GM23338 (cell line): ENCODE measurements around the gene NCOR2. TPM values are rescaled to one million over a fixed set of nuclear protein-coding genes. Genes with fewer than 3 reads are reported as not detected.
"Not testable (repeated sequence)": the region's sequence is repeated elsewhere in the genome, so short reads cannot be mapped to it uniquely, and the experiment has no call there.

ENCODE experiments used
- ATAC-seq: fragments of 200-7000 bp; cut with Tn5 transposase; 3 replicates; pipeline ENCODE4 v1.9.1; 2020
- DNase-seq: peaks from one replicate; pipeline ENCODE4 v3.0.0-alpha.2; 2015; ENCODE audit warnings: low spot score
- H2AFZ ChIP-seq: fragments of 200-600 bp; sonication (generic); 2 replicates; pipeline ENCODE4 v1.8.0; 2016; ENCODE audit warnings: antibody characterized with exemption, mild to moderate bottlenecking, moderate library complexity
- H3F3A ChIP-seq: fragments of 200-600 bp; sonication (generic); replicated peaks from 2 replicates; pipeline ENCODE4 v1.8.0; 2017; ENCODE audit warnings: antibody characterized with exemption, mixed run types, low read depth
- H3K27ac ChIP-seq: fragments of 200-600 bp; sonication (generic); 2 replicates; pipeline ENCODE4 v1.6.1; 2016; ENCODE audit warnings: low read depth
- H3K27me3 ChIP-seq: fragments of 200-600 bp; sonication (generic); 2 replicates; pipeline ENCODE4 v1.8.0; 2016; ENCODE audit warnings: mild to moderate bottlenecking, mixed run types, moderate library complexity; ENCODE audit not compliant: insufficient read depth
- H3K36me3 ChIP-seq: fragments of 200-600 bp; sonication (generic); 2 replicates; pipeline ENCODE4 v1.8.0; 2016; ENCODE audit warnings: mild to moderate bottlenecking; ENCODE audit not compliant: insufficient read depth
- H3K4me1 ChIP-seq: fragments of 200-600 bp; sonication (generic); 2 replicates; pipeline ENCODE4 v1.8.0; 2016; ENCODE audit warnings: mild to moderate bottlenecking, moderate library complexity; ENCODE audit not compliant: insufficient read depth
- H3K4me2 ChIP-seq: fragments of 200-600 bp; sonication (generic); 2 replicates; pipeline ENCODE4 v1.7.1; 2017; ENCODE audit warnings: mixed run types
- H3K4me3 ChIP-seq: fragments of 200-600 bp; sonication (generic); 2 replicates; pipeline ENCODE4 v1.6.1; 2016; ENCODE audit warnings: mixed run types
- H3K79me2 ChIP-seq: fragments of 200-600 bp; sonication (generic); replicated peaks from 2 replicates; pipeline ENCODE4 v1.8.0; 2017; ENCODE audit warnings: mild to moderate bottlenecking; ENCODE audit not compliant: insufficient read depth
- H3K9me2 ChIP-seq: fragments of 200-600 bp; sonication (generic); 2 replicates; pipeline ENCODE4 v1.8.0; 2017; ENCODE audit not compliant: insufficient read depth
- H4K20me1 ChIP-seq: fragments of 200-600 bp; sonication (generic); replicated peaks from 2 replicates; pipeline ENCODE4 v1.8.0; 2017; ENCODE audit warnings: mild to moderate bottlenecking; ENCODE audit not compliant: insufficient read depth
- H3K27ac Mint-ChIP-seq: 2 replicates; pipeline ENCODE4 v1.8.0; 2020; ENCODE audit warnings: inconsistent platforms, mild to moderate bottlenecking, moderate library complexity, mixed read lengths
- H3K27me3 Mint-ChIP-seq: 3 replicates; pipeline ENCODE4 v1.8.0; 2022; ENCODE audit warnings: low read depth, mild to moderate bottlenecking, moderate library complexity, mixed read lengths, inconsistent platforms; ENCODE audit not compliant: insufficient read depth, poor library complexity
- H3K36me3 Mint-ChIP-seq: 3 replicates; pipeline ENCODE4 v1.8.0; 2021; ENCODE audit warnings: low read depth, mild to moderate bottlenecking, inconsistent platforms, moderate library complexity, mixed read lengths
- H3K4me1 Mint-ChIP-seq: 3 replicates; pipeline ENCODE4 v1.8.0; 2020; ENCODE audit warnings: mild to moderate bottlenecking, inconsistent platforms, mixed read lengths
- H3K4me3 Mint-ChIP-seq: 3 replicates; pipeline ENCODE4 v1.8.0; 2021; ENCODE audit warnings: moderate library complexity, mild to moderate bottlenecking, inconsistent platforms, mixed read lengths
- H3K9me3 Mint-ChIP-seq: 3 replicates; pipeline ENCODE4 v1.8.0; 2020; ENCODE audit warnings: moderate library complexity, mild to moderate bottlenecking, inconsistent platforms, mixed read lengths
- CREB1 ChIP-seq: fragments of 250-450 bp; sonication (Bioruptor Pico); IDR thresholded peaks from 2 replicates; pipeline ENCODE4 v1.5.0; 2020; ENCODE audit warnings: low read depth, mild to moderate bottlenecking, moderate library complexity
- ETS1 ChIP-seq: IDR thresholded peaks from 2 replicates; pipeline ENCODE4 v1.6.1; 2016; ENCODE audit warnings: antibody characterized with exemption
- EZH2phosphoT487 ChIP-seq: fragments of 200-600 bp; sonication (generic); IDR thresholded peaks from one replicate; pipeline ENCODE4 v1.8.1; 2018; ENCODE audit warnings: antibody characterized with exemption; ENCODE audit not compliant: unreplicated experiment
- JUNB ChIP-seq: IDR thresholded peaks from one replicate; pipeline ENCODE4 v1.6.1; 2016; ENCODE audit warnings: antibody characterized with exemption; ENCODE audit not compliant: unreplicated experiment
- POLR2AphosphoS5 ChIP-seq: IDR thresholded peaks from 2 replicates; pipeline ENCODE4 v1.6.1; 2016; ENCODE audit warnings: antibody characterized with exemption, low read depth
- ZNF114 ChIP-seq: fragments of 250-450 bp; sonication (Bioruptor Pico); IDR thresholded peaks from 2 replicates; pipeline ENCODE4 v1.5.0; 2020; ENCODE audit warnings: mild to moderate bottlenecking, moderate library complexity
- ZNF331 ChIP-seq: fragments of 250-450 bp; sonication (Bioruptor Pico); IDR thresholded peaks from 2 replicates; pipeline ENCODE4 v1.5.0; 2020; ENCODE audit warnings: low read depth, mild to moderate bottlenecking, moderate library complexity
- polyA plus RNA-seq: library from polyadenylated mRNA; unstranded; fragments of >200 nt; fragmentation: Nextera tagmentation; extraction: Ambion mirVana; gene quantifications from 2 replicates; pipeline ENCODE4 v1.2.1, GENCODE V29; 2016
- total RNA-seq: library from RNA; depleted of rRNA; stranded (reverse); fragments of >200 nt; shearing (Covaris generic); gene quantifications from 2 replicates; pipeline ENCODE4 v1.2.3, GENCODE V29; 2014
- TF ChIP-seq, protein P1 (sequence below), 2 experiments: fragments of 200-600 bp in 1 of 2; sonication (generic) in 1 of 2; conservative IDR thresholded peaks; 2 replicates each; pipeline versions ENCODE4 v1.5.1 to v1.6.1; 2016 to 2017; ENCODE audit warnings: antibody characterized with exemption in 2 of 2, low read depth in 2 of 2, mild to moderate bottlenecking in 2 of 2, moderate library complexity in 1 of 2
- TF ChIP-seq, protein P2 (sequence below): IDR thresholded peaks from one replicate; pipeline ENCODE4 v1.6.1; 2018; ENCODE audit warnings: antibody characterized with exemption; ENCODE audit not compliant: unreplicated experiment
- TF ChIP-seq, protein P3 (sequence below): fragments of 250-450 bp; sonication (Bioruptor Pico); IDR thresholded peaks from 2 replicates; pipeline ENCODE4 v1.5.0; 2020; ENCODE audit warnings: mild to moderate bottlenecking, moderate library complexity

Gene NCOR2
- total and polyA plus RNA-seq, 2 experiments from 2014 or later = 69.6 to 190 TPM

DNA sequence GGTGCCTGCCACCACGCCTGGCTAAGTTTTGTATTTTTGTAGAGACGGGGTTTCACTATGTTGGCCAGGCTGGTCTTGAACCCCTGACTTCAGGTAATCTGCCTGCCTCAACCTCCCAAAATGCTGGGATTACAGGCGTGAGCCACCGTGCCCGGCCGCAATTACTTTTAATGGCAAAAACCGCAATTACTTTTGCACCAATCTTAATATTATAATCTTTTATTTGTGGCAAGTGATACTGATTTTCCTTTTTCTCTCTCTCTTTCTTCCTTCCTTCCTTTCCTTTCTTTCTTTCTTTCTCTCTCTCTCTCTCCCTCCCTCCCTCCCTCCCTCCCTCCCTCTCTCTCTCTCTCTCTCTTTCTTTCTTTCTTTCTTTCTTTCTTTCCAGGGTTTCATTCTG is 17.1 kb upstream of the NCOR2 start:
- H2AFZ ChIP-seq, H3K27me3 ChIP-seq, H3K4me3 ChIP-seq, H3K27ac ChIP-seq, DNase-seq, H4K20me1 ChIP-seq, H3K4me1 Mint-ChIP-seq, H3K36me3 Mint-ChIP-seq, H3K9me2 ChIP-seq, H3K4me3 Mint-ChIP-seq, H3F3A ChIP-seq, H3K4me2 ChIP-seq, H3K9me3 Mint-ChIP-seq, H3K4me1 ChIP-seq, H3K79me2 ChIP-seq, ATAC-seq, H3K36me3 ChIP-seq, H3K27ac Mint-ChIP-seq: not testable (repeated sequence)
- peaks cover 15% of the 10 kb centered on the region for H3K27me3 Mint-ChIP-seq

DNA sequence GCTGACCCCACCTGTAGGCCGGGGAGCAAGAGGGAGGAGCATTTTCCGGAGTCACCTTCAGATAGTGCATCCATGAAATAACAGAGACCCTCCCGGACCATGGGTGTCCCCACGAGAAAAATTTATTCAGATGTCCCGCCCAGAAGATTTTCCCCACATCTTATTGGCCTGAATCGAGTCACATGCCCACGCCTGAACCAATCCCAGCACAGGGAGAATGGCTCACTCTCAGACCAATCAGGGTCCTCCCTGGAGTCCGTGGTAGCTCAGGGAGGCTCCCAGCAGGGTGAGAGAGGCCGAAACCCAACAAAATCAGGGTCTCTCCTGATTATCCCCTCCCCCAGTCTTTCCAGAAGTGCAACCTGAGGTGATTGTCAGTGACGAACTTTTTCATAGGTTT is 16.4 kb upstream of the NCOR2 start:
- Mint-ChIP-seq H3K4me1 (peaks cover 2% of the 10 kb centered on the region; the same call in 1 of the 3 replicates), H3K4me3 (no peak overlapping the region), H3K27me3 (peaks cover 13% of the 10 kb centered on the region), H3K9me3 (peaks cover 11% of the 10 kb centered on the region; the same call in 1 of the 3 replicates), H3K27ac (no peak overlapping the region), H3K36me3 (no peaks in the 10 kb centered on the region)
- H2AFZ ChIP-seq = no peak overlapping the region
- no peak overlapping the region for H3K4me2 ChIP-seq
- no peaks in the 10 kb centered on the region for H4K20me1 ChIP-seq
- DNase-seq (no peak), ATAC-seq (no peak; the same call in 2 of the 3 replicates)
- no peaks in the 10 kb centered on the region for H3K36me3 ChIP-seq
- H3K79me2 ChIP-seq = no peaks in the 10 kb centered on the region
- no peak overlapping the region for H3K4me3 ChIP-seq
- no peaks in the 10 kb centered on the region for H3K4me1 ChIP-seq
- H3F3A ChIP-seq = no peaks in the 10 kb centered on the region
- no peaks in the 10 kb centered on the region for H3K27me3 ChIP-seq
- no peak overlapping the region for H3K27ac ChIP-seq
- no peaks in the 10 kb centered on the region for H3K9me2 ChIP-seq
- TF ChIP-seq ZNF331 (CRISPR knock-in tag) = no peak
- TF ChIP-seq CREB1 (CRISPR knock-in tag) = no peak
- TF ChIP-seq, protein P1, sequence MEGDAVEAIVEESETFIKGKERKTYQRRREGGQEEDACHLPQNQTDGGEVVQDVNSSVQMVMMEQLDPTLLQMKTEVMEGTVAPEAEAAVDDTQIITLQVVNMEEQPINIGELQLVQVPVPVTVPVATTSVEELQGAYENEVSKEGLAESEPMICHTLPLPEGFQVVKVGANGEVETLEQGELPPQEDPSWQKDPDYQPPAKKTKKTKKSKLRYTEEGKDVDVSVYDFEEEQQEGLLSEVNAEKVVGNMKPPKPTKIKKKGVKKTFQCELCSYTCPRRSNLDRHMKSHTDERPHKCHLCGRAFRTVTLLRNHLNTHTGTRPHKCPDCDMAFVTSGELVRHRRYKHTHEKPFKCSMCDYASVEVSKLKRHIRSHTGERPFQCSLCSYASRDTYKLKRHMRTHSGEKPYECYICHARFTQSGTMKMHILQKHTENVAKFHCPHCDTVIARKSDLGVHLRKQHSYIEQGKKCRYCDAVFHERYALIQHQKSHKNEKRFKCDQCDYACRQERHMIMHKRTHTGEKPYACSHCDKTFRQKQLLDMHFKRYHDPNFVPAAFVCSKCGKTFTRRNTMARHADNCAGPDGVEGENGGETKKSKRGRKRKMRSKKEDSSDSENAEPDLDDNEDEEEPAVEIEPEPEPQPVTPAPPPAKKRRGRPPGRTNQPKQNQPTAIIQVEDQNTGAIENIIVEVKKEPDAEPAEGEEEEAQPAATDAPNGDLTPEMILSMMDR (conservative IDR thresholded peaks at IDR 0.05; ENCODE audit: low read depth in 2 of 2) = no peak
- TF ChIP-seq, protein P2, sequence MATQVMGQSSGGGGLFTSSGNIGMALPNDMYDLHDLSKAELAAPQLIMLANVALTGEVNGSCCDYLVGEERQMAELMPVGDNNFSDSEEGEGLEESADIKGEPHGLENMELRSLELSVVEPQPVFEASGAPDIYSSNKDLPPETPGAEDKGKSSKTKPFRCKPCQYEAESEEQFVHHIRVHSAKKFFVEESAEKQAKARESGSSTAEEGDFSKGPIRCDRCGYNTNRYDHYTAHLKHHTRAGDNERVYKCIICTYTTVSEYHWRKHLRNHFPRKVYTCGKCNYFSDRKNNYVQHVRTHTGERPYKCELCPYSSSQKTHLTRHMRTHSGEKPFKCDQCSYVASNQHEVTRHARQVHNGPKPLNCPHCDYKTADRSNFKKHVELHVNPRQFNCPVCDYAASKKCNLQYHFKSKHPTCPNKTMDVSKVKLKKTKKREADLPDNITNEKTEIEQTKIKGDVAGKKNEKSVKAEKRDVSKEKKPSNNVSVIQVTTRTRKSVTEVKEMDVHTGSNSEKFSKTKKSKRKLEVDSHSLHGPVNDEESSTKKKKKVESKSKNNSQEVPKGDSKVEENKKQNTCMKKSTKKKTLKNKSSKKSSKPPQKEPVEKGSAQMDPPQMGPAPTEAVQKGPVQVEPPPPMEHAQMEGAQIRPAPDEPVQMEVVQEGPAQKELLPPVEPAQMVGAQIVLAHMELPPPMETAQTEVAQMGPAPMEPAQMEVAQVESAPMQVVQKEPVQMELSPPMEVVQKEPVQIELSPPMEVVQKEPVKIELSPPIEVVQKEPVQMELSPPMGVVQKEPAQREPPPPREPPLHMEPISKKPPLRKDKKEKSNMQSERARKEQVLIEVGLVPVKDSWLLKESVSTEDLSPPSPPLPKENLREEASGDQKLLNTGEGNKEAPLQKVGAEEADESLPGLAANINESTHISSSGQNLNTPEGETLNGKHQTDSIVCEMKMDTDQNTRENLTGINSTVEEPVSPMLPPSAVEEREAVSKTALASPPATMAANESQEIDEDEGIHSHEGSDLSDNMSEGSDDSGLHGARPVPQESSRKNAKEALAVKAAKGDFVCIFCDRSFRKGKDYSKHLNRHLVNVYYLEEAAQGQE = no peak
- no peak for TF ChIP-seq JUNB
- TF ChIP-seq, protein P3, sequence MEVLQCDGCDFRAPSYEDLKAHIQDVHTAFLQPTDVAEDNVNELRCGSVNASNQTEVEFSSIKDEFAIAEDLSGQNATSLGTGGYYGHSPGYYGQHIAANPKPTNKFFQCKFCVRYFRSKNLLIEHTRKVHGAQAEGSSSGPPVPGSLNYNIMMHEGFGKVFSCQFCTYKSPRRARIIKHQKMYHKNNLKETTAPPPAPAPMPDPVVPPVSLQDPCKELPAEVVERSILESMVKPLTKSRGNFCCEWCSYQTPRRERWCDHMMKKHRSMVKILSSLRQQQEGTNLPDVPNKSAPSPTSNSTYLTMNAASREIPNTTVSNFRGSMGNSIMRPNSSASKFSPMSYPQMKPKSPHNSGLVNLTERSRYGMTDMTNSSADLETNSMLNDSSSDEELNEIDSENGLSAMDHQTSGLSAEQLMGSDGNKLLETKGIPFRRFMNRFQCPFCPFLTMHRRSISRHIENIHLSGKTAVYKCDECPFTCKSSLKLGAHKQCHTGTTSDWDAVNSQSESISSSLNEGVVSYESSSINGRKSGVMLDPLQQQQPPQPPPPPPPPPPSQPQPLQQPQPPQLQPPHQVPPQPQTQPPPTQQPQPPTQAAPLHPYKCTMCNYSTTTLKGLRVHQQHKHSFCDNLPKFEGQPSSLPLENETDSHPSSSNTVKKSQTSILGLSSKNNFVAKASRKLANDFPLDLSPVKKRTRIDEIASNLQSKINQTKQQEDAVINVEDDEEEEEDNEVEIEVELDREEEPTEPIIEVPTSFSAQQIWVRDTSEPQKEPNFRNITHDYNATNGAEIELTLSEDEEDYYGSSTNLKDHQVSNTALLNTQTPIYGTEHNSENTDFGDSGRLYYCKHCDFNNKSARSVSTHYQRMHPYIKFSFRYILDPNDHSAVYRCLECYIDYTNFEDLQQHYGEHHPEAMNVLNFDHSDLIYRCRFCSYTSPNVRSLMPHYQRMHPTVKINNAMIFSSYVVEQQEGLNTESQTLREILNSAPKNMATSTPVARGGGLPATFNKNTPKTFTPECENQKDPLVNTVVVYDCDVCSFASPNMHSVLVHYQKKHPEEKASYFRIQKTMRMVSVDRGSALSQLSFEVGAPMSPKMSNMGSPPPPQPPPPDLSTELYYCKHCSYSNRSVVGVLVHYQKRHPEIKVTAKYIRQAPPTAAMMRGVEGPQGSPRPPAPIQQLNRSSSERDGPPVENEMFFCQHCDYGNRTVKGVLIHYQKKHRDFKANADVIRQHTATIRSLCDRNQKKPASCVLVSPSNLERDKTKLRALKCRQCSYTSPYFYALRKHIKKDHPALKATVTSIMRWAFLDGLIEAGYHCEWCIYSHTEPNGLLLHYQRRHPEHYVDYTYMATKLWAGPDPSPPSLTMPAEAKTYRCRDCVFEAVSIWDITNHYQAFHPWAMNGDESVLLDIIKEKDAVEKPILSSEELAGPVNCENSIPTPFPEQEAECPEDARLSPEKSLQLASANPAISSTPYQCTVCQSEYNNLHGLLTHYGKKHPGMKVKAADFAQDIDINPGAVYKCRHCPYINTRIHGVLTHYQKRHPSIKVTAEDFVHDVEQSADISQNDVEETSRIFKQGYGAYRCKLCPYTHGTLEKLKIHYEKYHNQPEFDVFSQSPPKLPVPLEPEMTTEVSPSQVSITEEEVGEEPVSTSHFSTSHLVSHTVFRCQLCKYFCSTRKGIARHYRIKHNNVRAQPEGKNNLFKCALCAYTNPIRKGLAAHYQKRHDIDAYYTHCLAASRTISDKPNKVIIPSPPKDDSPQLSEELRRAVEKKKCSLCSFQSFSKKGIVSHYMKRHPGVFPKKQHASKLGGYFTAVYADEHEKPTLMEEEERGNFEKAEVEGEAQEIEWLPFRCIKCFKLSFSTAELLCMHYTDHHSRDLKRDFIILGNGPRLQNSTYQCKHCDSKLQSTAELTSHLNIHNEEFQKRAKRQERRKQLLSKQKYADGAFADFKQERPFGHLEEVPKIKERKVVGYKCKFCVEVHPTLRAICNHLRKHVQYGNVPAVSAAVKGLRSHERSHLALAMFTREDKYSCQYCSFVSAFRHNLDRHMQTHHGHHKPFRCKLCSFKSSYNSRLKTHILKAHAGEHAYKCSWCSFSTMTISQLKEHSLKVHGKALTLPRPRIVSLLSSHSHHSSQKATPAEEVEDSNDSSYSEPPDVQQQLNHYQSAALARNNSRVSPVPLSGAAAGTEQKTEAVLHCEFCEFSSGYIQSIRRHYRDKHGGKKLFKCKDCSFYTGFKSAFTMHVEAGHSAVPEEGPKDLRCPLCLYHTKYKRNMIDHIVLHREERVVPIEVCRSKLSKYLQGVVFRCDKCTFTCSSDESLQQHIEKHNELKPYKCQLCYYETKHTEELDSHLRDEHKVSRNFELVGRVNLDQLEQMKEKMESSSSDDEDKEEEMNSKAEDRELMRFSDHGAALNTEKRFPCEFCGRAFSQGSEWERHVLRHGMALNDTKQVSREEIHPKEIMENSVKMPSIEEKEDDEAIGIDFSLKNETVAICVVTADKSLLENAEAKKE (CRISPR knock-in tag) = no peak
- no peak for TF ChIP-seq ZNF114
- no peak for TF ChIP-seq POLR2AphosphoS5
- no peak for TF ChIP-seq ETS1
- TF ChIP-seq EZH2phosphoT487 = no peak
